NCI-H2029 (cell line): ENCODE results near the gene HPCAL1.

Source experiments
- DNase-seq: peaks from one replicate; lab custom pipeline; 2025; lab: John Stamatoyannopoulos, UW

The HPCAL1 gene

DNA sequence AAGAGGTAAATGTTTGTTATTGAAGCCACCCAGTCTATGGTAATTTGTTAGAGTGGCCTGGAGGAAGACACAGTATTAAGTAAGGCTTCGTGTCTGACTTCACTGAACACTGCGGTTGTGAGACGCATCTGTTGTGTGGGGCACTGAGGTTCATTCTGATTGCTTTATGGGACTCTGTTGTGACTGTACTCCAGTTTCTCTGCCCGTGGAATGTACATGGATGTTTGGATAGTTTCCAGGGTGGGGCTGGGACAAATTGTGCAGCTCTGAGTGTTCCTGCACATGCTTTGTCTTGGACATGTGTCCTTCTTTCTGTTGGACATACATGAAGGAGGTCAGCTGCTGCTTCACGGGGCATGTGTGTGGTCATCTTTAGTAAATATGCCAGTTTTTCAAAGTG, 86.9 kb downstream of the HPCAL1 start:
- DNase-seq, result no peak

DNA sequence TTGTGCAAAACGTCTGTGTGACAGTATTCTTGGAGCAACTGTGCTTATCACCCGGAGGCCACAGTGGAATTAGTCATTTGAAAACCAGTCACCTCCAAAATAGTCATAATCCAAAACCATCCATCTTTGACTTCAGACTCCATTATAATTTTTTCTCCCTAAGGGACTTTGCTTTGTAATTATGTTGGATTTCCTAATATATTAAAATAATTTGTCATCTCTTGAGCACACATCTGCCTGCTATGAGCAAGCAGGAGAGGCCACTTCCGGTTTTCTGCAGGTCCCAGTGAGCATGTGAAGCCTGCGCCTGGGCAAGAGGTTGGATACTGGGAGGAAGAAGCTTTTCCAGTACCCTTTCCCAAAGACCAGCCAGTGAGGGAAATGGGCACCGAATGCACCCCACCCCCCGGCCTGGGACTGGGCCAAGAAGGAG, 87.7 kb downstream of the HPCAL1 start:
- DNase-seq, result no peak

DNA sequence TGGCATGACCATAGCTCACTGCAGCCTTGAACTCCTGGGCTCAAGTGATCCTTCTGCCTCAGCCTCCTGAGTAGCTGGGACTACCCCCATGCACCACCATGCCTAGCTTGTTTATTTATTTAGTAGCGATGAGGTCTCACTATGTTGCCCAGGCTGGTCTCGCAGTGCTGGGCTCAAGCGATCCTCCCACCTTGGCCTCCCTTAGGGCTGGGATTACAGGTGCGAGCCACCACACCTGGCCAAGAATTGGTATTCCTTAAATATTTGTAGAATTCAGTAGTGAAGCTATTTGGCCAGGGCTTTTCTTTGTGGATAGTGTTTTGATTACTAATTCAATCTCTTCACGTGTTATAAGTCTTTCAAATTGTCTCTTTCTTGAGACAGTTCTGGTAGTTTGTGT, 89.4 kb downstream of the HPCAL1 start:
- no peak for DNase-seq

DNA sequence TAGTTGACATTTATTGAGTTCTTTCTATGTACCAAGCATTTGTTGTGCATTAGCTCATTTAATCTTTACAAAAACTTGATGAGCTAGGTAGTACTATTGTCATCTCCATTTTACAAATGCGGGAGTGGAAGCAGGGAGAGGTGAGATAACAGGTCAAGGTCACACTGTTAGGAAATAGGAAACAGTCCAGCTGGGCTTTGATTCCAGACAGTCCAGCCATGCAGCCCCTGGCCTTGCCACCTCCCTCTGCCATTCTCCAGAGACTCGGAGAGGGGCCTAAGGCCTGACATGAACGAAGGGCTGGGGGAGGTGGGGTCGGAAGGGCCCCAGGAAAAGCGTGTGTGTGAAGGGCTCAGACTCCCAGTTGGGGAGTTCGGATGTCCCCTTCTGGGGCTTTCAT, 89.8 kb downstream of the HPCAL1 start:
- DNase-seq, result no peak

DNA sequence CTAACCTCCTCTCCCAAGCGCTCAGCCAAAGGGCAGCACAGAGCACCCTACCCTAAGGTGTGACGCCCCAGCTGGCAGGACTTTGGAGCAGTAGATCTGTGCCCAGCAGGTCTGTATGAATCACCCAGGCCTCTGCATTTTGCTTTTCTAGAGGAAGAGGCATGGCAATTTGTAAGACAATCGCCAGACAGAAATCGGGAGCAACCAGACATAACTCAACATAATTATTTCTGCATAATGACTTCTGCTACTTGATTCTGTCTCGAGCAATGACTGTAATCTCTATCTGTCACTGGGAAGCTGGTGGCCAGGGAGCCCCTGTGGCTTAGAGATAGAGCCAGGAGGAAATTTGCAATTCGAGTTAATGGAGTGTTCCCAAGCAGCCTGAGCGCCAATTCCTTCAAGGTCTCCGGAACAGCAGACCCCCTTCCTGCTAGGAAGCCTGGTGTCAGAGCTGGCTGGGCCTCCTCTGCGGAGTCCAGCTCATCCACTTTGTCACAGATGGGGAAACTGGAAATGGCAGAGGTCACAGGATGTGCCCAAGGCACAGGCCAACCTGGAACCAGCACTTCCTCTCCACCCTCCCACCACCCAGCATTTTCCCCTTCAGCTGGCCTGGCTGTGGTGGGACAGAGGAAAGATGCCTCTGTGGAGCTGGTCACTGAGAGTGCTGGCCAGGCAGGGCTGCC, 90.4 kb downstream of the HPCAL1 start:
- DNase-seq, result no peak

DNA sequence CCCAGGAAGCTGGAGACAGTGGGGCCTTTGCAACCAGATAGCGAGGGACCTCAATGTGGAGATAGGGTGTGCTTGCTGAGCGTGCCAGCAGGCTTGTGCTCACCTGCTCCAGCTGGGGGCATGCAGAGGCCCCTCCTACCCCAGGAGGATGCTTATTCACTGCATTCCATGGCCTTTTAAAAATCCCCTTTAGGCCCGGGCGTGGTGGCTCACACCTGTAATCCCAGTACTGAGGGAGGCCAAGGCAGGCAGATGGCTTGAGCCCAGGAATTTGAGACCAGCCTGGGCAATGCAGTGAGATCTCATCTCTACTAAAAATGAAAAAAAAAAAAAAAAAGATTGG, 90.9 kb downstream of the HPCAL1 start:
- no peak for DNase-seq

DNA sequence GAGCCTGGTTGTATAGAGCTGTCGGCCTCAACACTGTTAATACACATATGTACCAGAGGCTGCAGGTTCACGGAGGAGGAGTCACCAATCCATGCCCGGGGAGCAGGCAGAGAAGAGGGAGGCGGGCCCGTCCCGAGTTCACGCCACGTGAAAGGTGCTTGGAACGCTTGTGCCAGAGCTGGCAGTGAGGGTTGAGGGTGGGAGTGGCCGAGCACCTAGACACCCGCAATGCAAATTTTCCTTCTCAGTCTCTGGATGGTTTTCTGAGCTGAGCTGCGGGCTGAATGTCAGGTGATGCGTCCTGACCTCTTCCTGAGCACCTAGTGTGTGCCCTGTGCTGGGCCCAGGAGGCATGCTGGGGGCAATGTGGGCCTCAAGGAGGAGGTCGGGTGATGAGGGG, 93.2 kb downstream of the HPCAL1 start:
- DNase-seq, result no peak

DNA sequence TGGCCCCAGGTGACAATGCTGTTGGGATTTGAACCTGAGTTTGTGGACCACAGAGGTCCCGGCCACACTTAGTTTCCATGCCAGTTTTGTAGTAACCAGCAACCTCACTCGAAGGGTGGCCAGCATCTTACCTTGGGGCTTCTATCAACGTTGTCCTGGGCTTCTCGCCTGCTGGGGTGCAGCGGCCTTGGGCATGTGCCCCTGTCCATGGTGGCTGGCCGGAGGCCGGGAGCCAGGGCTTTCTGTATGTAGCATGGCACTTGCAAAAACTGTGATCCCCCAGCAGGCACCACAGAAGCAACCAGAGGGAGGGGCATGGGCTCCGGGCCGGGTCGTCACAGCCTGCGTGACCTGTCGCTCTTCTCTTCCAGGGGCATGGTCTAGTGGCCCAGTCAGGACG, 93.8 kb downstream of the HPCAL1 start:
- DNase-seq, result no peak

DNA sequence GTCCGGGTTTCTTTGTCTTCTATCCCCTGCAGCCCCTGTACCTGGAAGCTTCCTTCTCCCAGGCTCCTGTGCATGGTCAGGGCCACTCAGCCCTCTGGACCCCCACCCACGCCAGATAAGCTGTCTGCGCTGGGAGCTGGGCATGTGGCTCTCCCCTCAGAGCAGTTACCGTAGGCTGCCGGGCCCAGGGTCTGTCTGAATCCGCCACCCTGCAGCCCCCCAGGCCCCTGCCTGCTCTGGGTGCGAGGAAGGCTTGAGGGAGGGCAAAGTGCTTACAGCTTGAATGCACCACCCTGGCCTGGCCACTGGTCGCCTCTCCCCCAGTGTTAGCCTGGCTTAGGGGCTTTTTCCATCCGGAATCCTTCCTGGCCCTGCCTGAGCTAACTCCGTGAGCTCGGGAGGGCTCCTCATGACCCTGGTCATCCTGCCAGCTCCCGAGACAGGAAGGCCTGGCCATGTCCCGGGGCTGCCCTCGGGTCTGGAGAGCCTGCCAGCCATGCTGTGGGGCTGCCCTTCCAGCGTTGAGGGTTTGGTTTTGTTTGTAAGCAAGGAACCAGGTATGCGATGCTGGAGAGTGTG, 94.7 kb downstream of the HPCAL1 start:
- no peak for DNase-seq

DNA sequence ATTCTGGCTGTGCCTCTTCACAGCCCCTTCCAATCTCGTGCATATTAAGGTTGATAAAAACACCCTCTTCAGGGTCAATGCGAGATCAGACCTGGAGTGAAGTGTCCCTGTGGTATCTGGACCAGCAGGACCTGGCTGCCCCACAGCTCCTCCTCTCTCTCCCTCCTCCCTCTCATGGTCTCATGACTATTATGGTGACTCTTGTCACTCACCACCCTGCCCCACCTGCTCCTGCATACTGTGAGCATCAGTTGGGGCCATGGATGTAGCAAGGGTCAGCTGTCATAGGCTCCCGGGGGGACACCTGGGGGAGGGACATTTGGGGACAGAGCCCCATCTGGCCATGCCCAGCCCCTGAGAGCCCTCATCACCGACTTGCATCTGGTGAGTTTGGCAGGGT, 95.2 kb downstream of the HPCAL1 start:
- DNase-seq, result no peak

DNA sequence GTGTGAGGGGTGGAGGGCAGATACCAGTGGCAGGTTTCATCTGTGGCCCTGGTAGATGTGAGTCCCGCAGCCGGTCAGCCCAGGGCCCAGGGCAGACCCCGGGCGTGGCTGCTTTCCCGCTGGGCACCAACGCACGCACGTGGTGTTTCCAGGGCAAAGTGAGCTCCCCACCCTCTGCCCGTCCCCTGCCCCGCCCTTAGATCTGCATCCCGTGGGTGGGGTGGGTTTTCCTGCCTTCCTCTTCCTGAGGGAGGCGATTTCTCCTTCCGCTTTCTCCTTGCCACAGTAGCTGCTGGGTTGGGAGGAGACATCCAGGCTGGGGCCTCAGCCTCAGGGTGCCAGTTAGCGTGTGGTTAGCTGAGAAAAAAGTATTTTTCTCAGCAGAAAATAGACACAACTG, 95.8 kb downstream of the HPCAL1 start:
- DNase-seq, result no peak

DNA sequence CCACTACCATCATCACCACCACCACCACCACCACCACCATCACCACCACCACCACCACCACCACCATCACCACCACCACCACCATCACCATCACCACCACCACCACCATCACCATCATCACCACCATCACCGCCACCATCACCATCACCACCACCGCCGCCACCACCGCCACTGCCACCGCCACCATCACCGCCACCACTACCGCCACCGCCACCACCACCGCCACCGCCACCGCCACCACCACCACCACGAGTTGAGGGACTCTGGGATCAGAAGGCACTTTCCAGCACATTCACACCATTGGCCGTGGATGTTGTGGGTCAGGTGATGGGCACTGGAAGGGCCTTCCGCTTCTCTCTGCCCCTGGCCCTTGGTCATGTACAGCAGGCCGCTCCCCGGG, 96.7 kb downstream of the HPCAL1 start:
- no peak for DNase-seq

DNA sequence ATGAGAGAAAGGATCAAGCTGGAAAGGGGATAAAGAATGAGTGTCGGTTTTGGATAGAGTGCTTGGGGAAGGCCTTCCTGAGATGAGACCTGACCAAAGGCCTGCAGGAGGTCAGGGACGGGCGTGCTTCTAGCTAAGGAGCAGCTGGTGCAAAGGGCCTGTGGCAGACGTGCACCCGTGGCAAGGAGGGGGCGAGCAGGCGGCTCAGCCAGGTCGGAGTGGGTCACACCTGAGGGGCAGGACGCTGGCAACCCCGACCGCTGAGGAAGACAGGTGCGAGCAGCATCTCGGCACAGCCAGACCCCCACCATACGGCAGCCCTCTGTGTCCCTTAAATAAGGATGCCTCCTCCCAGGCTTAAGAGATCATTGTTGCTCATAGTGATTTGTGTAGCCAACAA, 97.3 kb downstream of the HPCAL1 start:
- no peak for DNase-seq

DNA sequence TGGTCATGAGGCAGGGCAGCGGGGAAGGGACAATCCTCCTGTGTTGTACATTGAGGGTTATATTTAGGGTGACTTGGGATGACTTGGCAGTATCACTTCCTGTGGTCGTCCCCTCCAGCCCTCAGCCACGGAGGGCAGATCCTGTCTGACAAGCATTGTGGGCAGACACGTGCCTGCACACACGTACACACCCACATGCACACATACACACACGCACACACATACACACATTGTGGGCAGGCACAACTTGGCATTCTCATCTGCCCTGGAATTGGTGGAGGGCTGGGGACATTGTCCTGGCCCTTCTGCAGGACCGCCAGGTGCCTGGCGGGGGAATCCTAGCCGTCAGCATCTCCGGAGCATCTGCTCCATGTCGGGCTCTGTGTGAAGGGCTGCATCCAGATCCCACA, 97.9 kb downstream of the HPCAL1 start:
- no peak for DNase-seq

DNA sequence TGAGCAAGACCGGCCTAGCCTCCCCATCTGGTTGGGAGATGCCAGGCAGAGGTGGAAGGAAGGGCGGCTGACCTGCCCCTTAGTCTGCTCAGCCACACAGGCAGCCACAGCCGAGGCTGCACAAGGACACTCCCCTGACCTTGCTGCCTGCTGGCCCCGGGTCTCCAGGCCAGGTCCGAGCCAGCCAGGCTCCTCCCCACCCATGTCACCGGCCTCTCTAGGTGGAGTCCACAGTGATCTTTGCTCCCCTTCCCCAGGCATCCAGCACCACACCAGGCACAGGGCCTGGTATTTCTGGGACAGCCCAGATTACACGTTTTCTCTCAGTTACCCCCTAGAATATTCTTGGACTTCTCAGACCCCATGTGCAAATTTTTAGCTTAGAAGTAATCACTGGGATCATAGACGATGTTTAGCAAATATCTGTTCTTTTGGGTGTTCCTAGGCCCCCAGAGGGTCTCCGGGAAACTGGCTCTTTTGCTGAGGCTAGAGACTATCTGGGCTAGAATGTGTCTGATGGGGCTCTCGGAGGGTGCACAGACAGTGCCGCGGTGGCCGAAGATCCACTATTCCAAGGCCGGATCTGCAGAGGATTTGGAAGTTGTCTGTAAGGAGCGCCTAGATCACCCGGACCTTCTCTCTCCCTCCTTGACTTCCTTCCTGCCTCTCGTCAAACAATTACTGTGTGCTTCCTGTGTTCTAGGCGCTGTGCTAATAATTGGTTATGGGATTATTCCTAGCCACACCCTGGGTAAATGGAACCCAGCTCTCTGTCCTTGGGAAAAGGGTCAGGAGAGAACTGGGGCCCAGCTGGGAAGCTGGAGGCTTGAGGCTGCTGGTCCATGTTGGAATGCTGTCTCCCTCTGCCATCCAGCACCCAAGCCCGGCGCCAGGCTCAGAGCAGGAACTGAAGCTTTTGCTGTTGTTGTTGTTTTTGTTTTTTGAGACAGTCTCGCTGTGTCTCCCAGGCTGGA, 98.6 kb downstream of the HPCAL1 start:
- no peak for DNase-seq

DNA sequence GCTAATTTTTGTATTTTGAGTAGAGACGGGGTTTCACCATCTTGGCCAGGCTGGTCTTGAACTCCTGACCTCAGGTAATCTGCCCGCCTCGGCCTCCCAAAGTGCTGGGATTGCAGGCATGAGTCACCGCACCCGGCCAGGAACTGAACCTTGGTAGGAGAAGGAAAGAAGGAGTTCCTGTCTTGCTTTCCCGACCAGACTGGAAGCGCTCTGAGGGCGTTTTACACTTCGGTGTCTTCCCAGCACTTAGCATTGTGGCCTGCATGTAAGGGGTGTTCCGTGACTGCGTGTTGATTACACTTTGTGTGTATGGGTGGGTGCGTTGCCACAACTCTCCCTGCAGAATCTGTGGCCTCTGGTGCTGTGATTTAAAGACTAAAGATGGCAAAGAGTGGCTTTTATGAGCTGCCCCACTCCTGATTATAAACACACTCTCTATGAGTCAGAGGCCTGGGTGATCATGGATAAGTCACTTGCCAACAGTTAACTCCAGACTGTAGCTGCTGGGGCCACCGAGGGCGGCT, 99.4 kb downstream of the HPCAL1 start:
- no peak for DNase-seq

DNA sequence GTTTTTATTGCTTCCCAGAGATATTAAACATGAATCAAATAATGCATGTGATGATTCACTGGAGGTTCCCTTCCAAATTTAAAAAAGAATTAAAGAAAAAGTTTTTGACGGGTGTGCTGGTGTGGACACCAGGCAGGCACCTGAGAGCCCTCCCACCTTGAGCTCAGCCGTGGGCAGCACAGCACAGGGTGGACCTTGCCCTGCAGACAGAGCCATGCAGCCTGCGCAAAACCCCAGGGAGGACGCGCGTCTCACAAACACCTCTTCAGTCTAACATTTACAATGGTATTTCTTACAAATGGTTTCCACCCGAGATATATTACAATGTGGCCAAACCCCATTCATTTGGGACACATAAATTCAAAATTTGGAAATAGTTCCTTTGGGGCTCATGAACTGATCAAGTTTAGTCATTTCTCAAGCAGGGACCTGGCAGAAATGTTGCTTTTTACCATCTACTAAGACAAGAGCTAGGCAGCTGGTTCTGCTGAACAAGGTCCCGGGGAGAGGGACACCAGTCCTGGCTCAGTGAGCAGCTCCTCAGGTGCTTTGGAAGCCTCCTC, 100.0 kb downstream of the HPCAL1 start:
- no peak for DNase-seq

DNA sequence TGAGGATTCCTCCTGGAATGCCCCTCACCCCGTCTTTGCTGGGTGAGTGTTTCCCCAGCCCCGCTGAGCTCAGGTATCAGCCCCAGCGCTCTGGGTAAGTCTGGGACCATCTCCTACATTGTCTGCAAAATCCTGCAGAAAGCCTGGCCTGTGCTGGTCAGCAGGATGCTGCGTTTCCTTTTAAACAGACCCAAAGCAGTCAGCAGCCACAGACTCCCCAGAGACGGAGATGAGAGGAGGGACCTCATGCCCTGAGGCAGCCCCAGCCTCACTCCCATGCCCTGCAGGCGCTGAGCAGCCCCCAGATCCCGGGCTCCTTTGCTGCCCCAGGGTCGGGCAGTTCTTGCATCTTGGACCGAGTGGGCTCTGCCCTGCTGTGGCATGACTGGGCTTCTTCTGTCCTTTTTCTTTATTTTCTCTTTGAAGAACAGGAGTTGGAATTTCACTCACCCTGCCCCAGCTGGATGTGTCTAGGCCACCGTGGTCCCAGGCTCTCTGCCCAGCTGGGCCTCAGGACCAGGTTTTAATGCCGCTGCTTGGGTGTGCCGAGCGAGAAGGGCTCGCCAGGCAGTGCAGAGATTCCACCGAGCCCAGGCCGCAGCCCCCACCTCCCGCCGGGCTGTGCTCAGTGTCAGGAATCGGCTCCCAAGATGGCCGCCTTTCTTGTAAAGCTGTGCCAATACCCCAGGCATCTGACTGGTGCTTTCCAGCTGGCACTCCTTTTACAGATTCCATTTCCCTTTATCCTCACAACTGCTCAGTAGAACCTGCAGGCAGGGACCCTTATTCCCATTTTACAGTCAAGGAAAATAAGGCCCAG, 101.8 kb downstream of the HPCAL1 start:
- DNase-seq, result no peak

DNA sequence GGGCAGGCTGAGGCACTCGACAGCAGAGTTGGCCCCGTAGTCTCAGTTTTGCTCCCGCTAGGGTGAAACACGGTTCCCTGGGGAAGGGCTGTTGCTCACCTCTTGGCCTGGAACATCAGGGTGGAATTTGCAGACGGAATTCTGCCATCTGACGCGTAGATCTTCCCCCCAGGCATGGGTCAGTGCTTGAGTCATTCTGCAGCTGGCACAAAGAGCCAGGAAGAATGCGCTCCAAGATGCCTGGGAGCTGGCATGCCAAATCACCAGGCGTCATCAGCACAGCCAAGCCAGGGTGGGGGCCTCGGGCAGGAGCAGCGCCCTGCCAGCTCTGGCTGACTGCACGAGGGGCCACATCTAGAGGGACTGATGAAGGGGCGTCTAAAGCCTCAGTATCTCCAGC, 102.7 kb downstream of the HPCAL1 start:
- no peak for DNase-seq

DNA sequence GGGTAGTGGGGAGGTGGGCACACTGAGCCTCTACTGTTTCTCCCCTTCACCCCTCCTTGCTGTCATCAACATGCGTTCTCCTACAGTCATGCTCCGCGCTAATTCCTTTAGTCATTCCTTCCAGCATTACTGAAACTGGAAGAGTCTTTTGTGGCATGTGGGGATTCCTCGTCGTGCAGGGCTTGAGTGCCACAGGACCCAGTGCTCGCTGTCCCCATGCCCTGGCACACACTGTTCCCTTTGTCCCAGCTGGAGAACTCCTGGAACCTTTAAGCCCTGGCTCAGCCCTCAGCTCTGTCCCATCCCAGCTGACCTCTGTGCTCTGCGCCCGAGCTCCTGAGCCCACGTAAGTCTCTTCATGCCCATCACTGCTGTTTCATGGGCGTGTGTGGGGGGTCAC, 103.3 kb downstream of the HPCAL1 start:
- DNase-seq, result no peak

DNA sequence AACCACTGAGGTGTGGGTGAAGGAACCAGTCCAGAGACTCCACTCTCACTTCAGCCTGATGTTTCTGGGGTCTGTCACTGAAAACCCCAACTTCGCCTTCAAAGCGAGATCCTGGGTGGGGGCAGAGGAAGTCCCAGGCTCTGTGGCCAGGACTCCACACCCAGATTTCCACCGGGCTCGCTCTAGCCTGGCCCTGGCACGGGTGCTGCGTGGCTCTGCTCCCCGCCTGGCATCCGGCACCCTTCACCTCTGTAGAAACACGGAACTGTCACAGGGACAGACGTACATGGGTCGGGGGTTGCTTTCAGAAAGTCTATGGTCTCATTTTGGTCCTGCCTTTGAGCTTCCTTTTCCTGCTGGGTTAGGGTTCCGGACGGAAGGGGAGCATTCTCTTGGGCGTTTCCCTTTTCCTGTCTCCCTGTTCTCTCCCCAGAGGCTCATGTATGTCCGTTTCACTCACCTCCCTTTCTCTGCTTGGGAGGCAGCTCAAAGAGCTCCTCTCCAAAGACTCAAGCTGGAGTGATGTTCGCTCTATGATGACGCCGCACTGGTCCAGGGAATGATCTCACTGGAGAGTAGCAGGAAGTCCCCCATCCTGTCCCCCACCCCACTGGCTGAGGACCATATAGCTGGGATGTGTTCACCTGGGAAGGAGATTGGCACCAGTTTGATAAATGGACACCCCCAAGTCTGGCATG, 103.9 kb downstream of the HPCAL1 start:
- DNase-seq, result no peak
